ENCODE data around the gene ACCSL. TPM values are rescaled to one million over a fixed set of nuclear protein-coding genes. Genes with fewer than 3 reads are reported as not detected.

ACCSL gene
- total RNA-seq, 2 experiments from 2014 or later, result not detected

DNA sequence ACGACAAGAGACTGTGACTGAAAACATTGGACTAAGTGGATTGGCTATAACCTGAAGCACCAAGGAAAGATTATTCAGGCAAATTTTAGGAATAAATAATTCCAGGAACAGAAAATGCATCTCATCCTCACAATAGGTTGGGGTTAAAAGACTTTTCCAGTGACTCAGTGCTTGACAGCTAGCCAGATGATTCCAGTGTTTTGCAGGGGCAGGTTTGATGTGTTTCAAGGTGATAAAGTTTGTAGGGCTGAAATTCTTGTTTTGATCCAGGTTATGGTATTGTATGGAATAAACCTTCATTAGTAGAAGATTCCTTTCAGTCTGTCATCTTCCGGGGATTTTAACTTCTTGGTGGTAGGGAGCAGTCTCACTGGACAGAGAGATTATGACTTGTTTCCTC, 50.0 kb downstream of the ACCSL start:
- H3K9me3 Mint-ChIP-seq, result no peaks in the 10 kb centered on the region
- H3K4me1 Mint-ChIP-seq (ENCODE audit: low read depth), result peaks cover 40% of the 10 kb centered on the region
- ATAC-seq (no peak), DNase-seq (no peak)
- peaks cover 2% of the 10 kb centered on the region for H3K36me3 Mint-ChIP-seq (ENCODE audit: low read depth)
- no peak overlapping the region for H3K27ac Mint-ChIP-seq
- ChIA-PET CTCF (no interaction called here), POLR2A (interaction anchor here (0.6 kb wide), 1 partner anchor 19 kb away, joined by 3 read pairs; no protein-coding TSS in a partner anchor)
- no peaks in the 10 kb centered on the region for H3K27me3 Mint-ChIP-seq
- H3K4me3 Mint-ChIP-seq, result no peak overlapping the region
- intact Hi-C loops (cut with micrococcal nuclease), result loop anchor here (10.0 kb wide), 1 partner anchor 437 kb away; no protein-coding TSS in a partner anchor
- TF ChIP-seq, protein P1, sequence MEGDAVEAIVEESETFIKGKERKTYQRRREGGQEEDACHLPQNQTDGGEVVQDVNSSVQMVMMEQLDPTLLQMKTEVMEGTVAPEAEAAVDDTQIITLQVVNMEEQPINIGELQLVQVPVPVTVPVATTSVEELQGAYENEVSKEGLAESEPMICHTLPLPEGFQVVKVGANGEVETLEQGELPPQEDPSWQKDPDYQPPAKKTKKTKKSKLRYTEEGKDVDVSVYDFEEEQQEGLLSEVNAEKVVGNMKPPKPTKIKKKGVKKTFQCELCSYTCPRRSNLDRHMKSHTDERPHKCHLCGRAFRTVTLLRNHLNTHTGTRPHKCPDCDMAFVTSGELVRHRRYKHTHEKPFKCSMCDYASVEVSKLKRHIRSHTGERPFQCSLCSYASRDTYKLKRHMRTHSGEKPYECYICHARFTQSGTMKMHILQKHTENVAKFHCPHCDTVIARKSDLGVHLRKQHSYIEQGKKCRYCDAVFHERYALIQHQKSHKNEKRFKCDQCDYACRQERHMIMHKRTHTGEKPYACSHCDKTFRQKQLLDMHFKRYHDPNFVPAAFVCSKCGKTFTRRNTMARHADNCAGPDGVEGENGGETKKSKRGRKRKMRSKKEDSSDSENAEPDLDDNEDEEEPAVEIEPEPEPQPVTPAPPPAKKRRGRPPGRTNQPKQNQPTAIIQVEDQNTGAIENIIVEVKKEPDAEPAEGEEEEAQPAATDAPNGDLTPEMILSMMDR (IDR thresholded peaks at IDR 0.05), result no peak

DNA sequence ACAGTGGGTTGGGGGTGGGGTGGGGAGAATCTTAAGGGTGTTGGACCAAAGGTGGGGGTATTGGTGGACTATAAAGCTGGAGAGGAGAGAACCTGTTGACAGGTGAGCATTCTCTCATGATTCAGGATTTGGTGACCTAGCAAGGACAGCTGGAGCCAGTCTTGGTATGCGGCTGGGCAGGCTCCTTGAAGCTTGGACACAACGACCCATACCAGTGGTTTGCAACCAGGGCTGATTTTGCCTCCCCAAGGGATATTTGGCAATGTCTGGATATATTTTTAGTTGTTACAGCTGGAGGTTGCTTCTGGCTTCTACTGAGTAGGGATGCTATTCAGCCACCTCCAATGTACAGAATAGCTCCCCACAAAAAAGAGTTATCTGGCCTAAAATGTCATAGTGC, 53.3 kb downstream of the ACCSL start:
- intact Hi-C loops (cut with micrococcal nuclease), result no loop called here
- ChIA-PET POLR2A (no interaction called here), CTCF (interaction anchor here (1.0 kb wide), 1 partner anchor 19 kb away, joined by 3 read pairs; no protein-coding TSS in a partner anchor)
- Mint-ChIP-seq H3K36me3 (ENCODE audit: low read depth) (peaks cover 4% of the 10 kb centered on the region), H3K4me3 (no peak overlapping the region), H3K27ac (no peak overlapping the region), H3K4me1 (ENCODE audit: low read depth) (peaks cover 40% of the 10 kb centered on the region), H3K27me3 (no peaks in the 10 kb centered on the region), H3K9me3 (no peaks in the 10 kb centered on the region)
- no peak for ATAC-seq
- TF ChIP-seq, protein P1 (IDR thresholded peaks at IDR 0.05), result no peak
- DNase-seq, result no peak

DNA sequence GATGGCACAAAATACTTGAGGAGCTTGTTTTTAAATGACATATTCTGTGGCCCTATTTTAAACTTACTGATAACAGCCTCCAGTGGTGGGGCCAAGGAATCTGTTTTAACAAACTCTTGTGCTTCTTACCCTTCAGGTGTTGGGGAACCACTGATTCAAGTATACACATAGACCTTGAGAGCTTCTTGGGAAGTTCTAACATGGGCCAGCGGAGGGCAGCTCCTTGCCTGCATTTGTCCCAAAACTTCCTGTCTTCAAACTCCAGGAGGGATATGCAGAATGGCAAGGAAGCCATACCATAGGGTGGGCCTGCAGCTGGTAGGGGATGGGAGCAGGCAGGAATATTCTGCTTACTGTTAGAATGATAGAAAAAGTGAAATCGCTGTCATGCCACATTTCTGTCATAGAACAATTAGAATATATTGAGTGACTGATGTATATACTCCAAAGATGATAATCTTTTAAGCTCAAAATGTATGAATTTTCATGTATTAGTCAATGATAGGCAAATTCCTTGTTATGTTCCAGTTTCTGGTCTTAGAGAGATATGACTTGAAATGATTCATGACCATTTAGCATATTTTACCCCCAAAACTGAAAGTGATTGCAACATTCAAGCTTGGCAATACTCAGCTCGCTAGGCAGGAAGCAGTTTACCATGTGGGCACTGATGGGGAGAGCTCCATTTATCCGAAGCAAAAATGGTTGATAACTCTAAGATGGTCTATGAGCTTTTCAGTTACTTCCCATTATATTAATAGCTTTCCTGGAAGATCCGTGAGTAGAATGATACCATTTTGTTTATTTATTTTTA, 56.9 kb downstream of the ACCSL start:
- CTCF ChIA-PET, result interaction anchor here (0.9 to 6.0 kb wide), 10 partner anchors 11 to 215 kb away, joined by 3 to 108 read pairs (median 6); partner anchors contain the start of genes ACCS and EXT2
- Mint-ChIP-seq H3K4me3 (no peak overlapping the region), H3K27ac (no peak overlapping the region), H3K27me3 (no peaks in the 10 kb centered on the region), H3K36me3 (ENCODE audit: low read depth) (peaks cover 3% of the 10 kb centered on the region), H3K4me1 (ENCODE audit: low read depth) (peaks cover 23% of the 10 kb centered on the region), H3K9me3 (no peaks in the 10 kb centered on the region)
- TF ChIP-seq, protein P1 (IDR thresholded peaks at IDR 0.05), result no peak
- ATAC-seq, result peak; percentile 71
- POLR2A ChIA-PET, result interaction anchor here (0.6 to 1.2 kb wide), 3 partner anchors 9 to 154 kb away, joined by 3 to 5 read pairs (median 3); partner anchors contain the start of gene EXT2
- intact Hi-C loops (cut with micrococcal nuclease), result no loop called here
- no peak for DNase-seq

DNA sequence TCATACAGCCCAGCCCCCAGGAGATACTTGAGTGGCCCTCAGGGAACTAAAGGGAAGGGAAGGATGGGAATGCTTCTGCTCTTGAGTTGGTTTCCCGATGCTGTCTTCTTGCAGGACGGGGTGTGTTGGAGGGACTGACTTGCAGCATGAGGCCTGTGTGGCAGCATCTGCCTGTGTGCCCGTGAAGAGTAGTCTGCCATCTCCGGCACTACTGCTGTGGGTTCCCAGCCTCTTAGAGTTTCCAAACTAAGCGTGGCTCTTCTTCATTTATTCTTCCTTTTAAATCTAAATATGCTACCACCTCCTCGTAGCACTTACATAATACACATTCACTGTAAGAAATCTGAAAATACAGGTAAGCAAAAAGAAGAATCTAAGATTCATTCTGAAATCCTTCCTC, 60.5 kb downstream of the ACCSL start:
- POLR2A ChIA-PET, result no interaction called here
- DNase-seq (no peak), ATAC-seq (no peak)
- Mint-ChIP-seq H3K9me3 (no peaks in the 10 kb centered on the region), H3K4me3 (no peak overlapping the region), H3K36me3 (ENCODE audit: low read depth) (peaks cover 10% of the 10 kb centered on the region), H3K27ac (no peak overlapping the region), H3K27me3 (no peaks in the 10 kb centered on the region), H3K4me1 (ENCODE audit: low read depth) (peaks cover 25% of the 10 kb centered on the region)
- TF ChIP-seq, protein P1 (IDR thresholded peaks at IDR 0.05), result no peak
- CTCF ChIA-PET, result interaction anchor here (3.3 to 6.0 kb wide), 2 partner anchors 14 to 15 kb away, joined by 20 to 108 read pairs; partner anchors contain the start of gene EXT2
- intact Hi-C loops (cut with micrococcal nuclease), result no loop called here

Other genes with a start within 250 kb of the ACCSL start
- 10 to 100 TPM; 40.1 to 48.4 TPM for gene ALKBH3, start 167.2 kb upstream of the ACCSL start, total RNA-seq
- 1 to 10 TPM; 1.0 to 1.3 TPM for gene C11orf96, start 105.3 kb upstream of the ACCSL start, total RNA-seq
- gene ACCS, start 18.3 kb downstream of the ACCSL start, total RNA-seq, result 1 to 10 TPM; 6.7 to 7.1 TPM
- gene EXT2, start 47.7 kb downstream of the ACCSL start, total RNA-seq, result 10 to 100 TPM; 20.0 to 20.2 TPM